Caco-2 (cell line): ENCODE data around the gene MYH13. TPM values are rescaled to one million over a fixed set of nuclear protein-coding genes. Genes with fewer than 3 reads are reported as not detected.

Experiments used
- BruUV-seq: library from RNA; stranded (reverse); fragments of 400-500 nt; replicated peaks from 2 replicates; lab custom pipeline; 2021; lab: Mats Ljungman, UMichigan
- CTCF ChIA-PET: fragments of 300-600 bp; sonication (Branson Sonifier 250); formaldehyde crosslinking; loops from one replicate; lab custom pipeline; 2022; ENCODE audit warnings: antibody characterized with exemption; lab: Charles Lee
- POLR2A ChIA-PET: fragments of 300-600 bp; sonication (Branson Sonifier 250); formaldehyde crosslinking; loops from one replicate; lab custom pipeline; 2022; ENCODE audit warnings: antibody characterized with exemption; lab: Charles Lee
- DNase-seq, 2 experiments: peaks; one replicate each; pipeline versions ENCODE4 v3.0.0 to v3.0.0-alpha.2; 2020 to 2022
- H3K27me3 ChIP-seq: replicated peaks from 2 replicates; pipeline ENCODE4 v1.6.0; 2011; ENCODE audit warnings: low read length; ENCODE audit not compliant: control insufficient read depth, insufficient read depth
- H3K36me3 ChIP-seq: 2 replicates; pipeline ENCODE4 v1.5.1; 2011; ENCODE audit warnings: low read length; ENCODE audit not compliant: control insufficient read depth, insufficient read depth
- H3K4me1 ChIP-seq: fragments of 250-450 bp; sonication (Bioruptor Pico); 2 replicates; pipeline ENCODE4 v1.5.1; 2020; ENCODE audit warnings: mild to moderate bottlenecking
- H3K4me3 ChIP-seq: 2 replicates; pipeline ENCODE4 v1.5.1; 2011; ENCODE audit warnings: low read depth, mild to moderate bottlenecking, control low read depth, low read length
- H3K9me3 ChIP-seq: fragments of 250-450 bp; sonication (Bioruptor Pico); 2 replicates; pipeline ENCODE4 v1.5.1; 2020; ENCODE audit warnings: mild to moderate bottlenecking, moderate library complexity
- H3K27ac Mint-ChIP-seq: one replicate; pipeline ENCODE4 v1.8.0; 2022; ENCODE audit warnings: mixed read lengths; ENCODE audit not compliant: unreplicated experiment
- H3K27me3 Mint-ChIP-seq: one replicate; pipeline ENCODE4 v1.8.0; 2022; ENCODE audit warnings: mixed read lengths; ENCODE audit not compliant: insufficient read depth, unreplicated experiment
- H3K36me3 Mint-ChIP-seq: one replicate; pipeline ENCODE4 v1.8.0; 2022; ENCODE audit warnings: mild to moderate bottlenecking, mixed read lengths; ENCODE audit not compliant: insufficient read depth, unreplicated experiment
- H3K4me1 Mint-ChIP-seq: one replicate; pipeline ENCODE4 v1.8.0; 2022; ENCODE audit warnings: low read depth, mixed read lengths; ENCODE audit not compliant: unreplicated experiment
- H3K4me3 Mint-ChIP-seq: one replicate; pipeline ENCODE4 v1.8.0; 2022; ENCODE audit warnings: mild to moderate bottlenecking, moderate library complexity, mixed read lengths; ENCODE audit not compliant: unreplicated experiment
- H3K9me3 Mint-ChIP-seq: one replicate; pipeline ENCODE4 v1.8.0; 2022; ENCODE audit warnings: mixed read lengths; ENCODE audit not compliant: unreplicated experiment
- intact Hi-C: fragments of 100-400 bp; cut with micrococcal nuclease; formaldehyde crosslinking; loops from one replicate; pipeline ENCODE4 v1.10.0; 2022; ENCODE audit not compliant: unreplicated experiment
- total RNA-seq: library from RNA; stranded (reverse); gene quantifications from 2 replicates; pipeline ENCODE4 v1.2.3, GENCODE V29; 2022
- TF ChIP-seq, protein P1 (sequence below), 2 experiments: fragments of 200-600 bp in 1 of 2; IDR thresholded peaks; 1 replicate in 1 of 2; 2 replicates in 1 of 2; pipeline versions ENCODE4 v1.5.1 to v1.8.0; 2011 to 2022; ENCODE audit warnings: antibody characterized with exemption in 1 of 2, control low read depth in 1 of 2, inconsistent platforms in 1 of 2, low read depth in 1 of 2, low read length in 1 of 2, mild to moderate bottlenecking in 1 of 2, moderate library complexity in 1 of 2; ENCODE audit not compliant: insufficient read depth in 1 of 2, severe bottlenecking in 1 of 2, unreplicated experiment in 1 of 2

MYH13 gene
- total RNA-seq, 1 experiment from 2014 or later, result not detected

DNA sequence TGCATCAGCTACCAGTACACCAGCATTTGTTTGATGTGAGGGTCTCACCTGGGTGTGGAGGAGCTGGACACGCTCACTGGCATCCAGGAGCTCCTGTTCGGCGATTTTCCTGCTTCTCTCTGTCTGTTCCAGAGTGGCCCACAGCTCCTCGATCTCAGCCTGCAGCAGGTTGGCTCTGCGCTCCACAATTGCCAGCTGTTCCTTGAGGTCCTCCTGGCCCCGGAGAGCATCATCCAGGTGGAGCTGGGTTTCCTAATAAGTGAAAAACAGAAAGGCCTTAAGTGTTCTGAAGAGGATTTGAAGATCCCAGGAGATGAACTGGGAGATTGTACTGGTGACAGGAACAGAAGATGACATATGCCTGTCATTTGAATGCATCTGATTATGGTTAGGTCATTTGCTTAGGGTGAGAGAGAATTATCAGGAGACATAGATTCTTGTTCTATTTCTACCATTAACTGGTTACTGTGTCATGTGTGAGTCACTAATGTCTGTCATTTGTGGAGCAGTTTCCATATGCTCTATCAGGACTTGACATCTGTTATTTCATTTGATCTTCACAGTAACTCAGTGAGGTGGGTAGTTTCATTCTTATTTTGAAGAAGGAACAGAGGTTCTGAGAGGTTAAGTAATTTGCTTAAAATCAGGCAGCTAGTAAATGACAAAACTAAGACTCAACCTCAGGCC lies 21.5 kb upstream of the MYH13 start:
- POLR2A ChIA-PET, result no interaction called here
- H3K4me1 Mint-ChIP-seq, result no peaks in the 10 kb centered on the region
- TF ChIP-seq, protein P1, sequence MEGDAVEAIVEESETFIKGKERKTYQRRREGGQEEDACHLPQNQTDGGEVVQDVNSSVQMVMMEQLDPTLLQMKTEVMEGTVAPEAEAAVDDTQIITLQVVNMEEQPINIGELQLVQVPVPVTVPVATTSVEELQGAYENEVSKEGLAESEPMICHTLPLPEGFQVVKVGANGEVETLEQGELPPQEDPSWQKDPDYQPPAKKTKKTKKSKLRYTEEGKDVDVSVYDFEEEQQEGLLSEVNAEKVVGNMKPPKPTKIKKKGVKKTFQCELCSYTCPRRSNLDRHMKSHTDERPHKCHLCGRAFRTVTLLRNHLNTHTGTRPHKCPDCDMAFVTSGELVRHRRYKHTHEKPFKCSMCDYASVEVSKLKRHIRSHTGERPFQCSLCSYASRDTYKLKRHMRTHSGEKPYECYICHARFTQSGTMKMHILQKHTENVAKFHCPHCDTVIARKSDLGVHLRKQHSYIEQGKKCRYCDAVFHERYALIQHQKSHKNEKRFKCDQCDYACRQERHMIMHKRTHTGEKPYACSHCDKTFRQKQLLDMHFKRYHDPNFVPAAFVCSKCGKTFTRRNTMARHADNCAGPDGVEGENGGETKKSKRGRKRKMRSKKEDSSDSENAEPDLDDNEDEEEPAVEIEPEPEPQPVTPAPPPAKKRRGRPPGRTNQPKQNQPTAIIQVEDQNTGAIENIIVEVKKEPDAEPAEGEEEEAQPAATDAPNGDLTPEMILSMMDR (IDR thresholded peaks at IDR 0.05; ENCODE audit: insufficient read depth in 1 of 2, low read depth in 1 of 2, low read length in 1 of 2, severe bottlenecking in 1 of 2, unreplicated experiment in 1 of 2), result no peak

DNA sequence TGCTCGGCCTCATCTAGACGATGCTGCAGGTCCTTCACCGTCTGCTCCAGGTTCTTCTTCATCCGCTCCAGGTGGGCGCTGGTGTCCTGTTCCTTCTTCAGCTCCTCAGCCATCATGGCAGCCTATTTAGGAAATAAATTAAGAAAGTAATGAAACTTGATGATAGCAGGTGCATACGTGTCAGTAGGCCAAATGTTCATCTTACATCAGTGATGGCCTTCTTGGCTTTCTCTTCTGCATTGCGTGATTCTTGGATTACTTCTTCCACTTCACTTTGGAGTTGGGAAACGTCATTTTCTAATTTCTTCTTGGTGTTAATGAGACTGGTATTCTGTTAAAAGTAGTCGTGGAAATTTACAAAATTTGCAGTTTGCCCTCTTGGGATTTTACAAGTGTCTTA lies 20.1 kb upstream of the MYH13 start:
- no peaks in the 10 kb centered on the region for H3K27me3 Mint-ChIP-seq
- H3K4me1 Mint-ChIP-seq, result no peaks in the 10 kb centered on the region
- CTCF ChIA-PET, result no interaction called here
- POLR2A ChIA-PET, result no interaction called here
- no TSS peak for BruUV-seq
- no peaks in the 10 kb centered on the region for H3K27me3 ChIP-seq
- no peaks in the 10 kb centered on the region for H3K4me1 ChIP-seq
- no peaks in the 10 kb centered on the region for H3K9me3 Mint-ChIP-seq
- TF ChIP-seq, protein P1 (IDR thresholded peaks at IDR 0.05; ENCODE audit: insufficient read depth in 1 of 2, low read depth in 1 of 2, low read length in 1 of 2, severe bottlenecking in 1 of 2, unreplicated experiment in 1 of 2), result no peak
- no peak for DNase-seq
- intact Hi-C loops, result no loop called here
- no peak overlapping the region for H3K27ac Mint-ChIP-seq
- no peaks in the 10 kb centered on the region for H3K9me3 ChIP-seq
- H3K4me3 Mint-ChIP-seq, result no peak overlapping the region
- H3K36me3 Mint-ChIP-seq, result no peaks in the 10 kb centered on the region
- H3K4me3 ChIP-seq, result no peak overlapping the region
- H3K36me3 ChIP-seq, result no peaks in the 10 kb centered on the region

More for the DNA sequence above, 21.5 kb upstream of the MYH13 start:
- Histone ChIP-seq H3K9me3 (no peaks in the 10 kb centered on the region), H3K4me1 (no peaks in the 10 kb centered on the region), H3K4me3 (no peak overlapping the region), H3K36me3 (no peaks in the 10 kb centered on the region), H3K27me3 (no peaks in the 10 kb centered on the region)
- no TSS peak for BruUV-seq
- CTCF ChIA-PET, result no interaction called here
- H3K27ac Mint-ChIP-seq, result no peak overlapping the region
- intact Hi-C loops, result no loop called here
- no peak for DNase-seq
- no peak overlapping the region for H3K4me3 Mint-ChIP-seq
- H3K9me3 Mint-ChIP-seq, result no peaks in the 10 kb centered on the region
- no peaks in the 10 kb centered on the region for H3K36me3 Mint-ChIP-seq
- no peaks in the 10 kb centered on the region for H3K27me3 Mint-ChIP-seq

DNA sequence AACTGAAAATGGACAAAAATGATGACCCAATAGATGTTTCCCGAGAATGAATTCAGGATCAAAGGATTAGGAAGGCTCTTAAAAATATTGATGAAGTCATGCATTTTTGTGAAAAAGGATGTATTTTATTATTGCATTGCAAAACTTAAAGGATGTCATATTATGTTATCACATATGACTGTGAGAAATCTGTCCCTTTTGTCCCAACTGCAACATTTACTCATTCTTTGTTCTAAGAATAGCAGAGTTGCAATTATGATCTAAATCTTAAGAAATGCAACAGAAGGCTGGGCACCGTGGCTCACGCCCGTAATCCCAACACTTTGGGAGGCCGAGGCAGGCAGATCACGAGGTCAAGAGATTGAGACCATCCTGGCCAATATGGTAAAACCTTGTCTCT lies 13.1 kb upstream of the MYH13 start:
- BruUV-seq, result no TSS peak
- Mint-ChIP-seq H3K4me3 (no peak overlapping the region), H3K27ac (no peak overlapping the region), H3K27me3 (no peaks in the 10 kb centered on the region), H3K9me3 (no peaks in the 10 kb centered on the region), H3K4me1 (no peaks in the 10 kb centered on the region), H3K36me3 (no peaks in the 10 kb centered on the region)
- no peaks in the 10 kb centered on the region for H3K9me3 ChIP-seq
- H3K4me3 ChIP-seq, result no peak overlapping the region
- POLR2A ChIA-PET, result no interaction called here
- CTCF ChIA-PET, result no interaction called here
- H3K4me1 ChIP-seq, result no peaks in the 10 kb centered on the region
- intact Hi-C loops, result no loop called here
- TF ChIP-seq, protein P1 (IDR thresholded peaks at IDR 0.05; ENCODE audit: insufficient read depth in 1 of 2, low read depth in 1 of 2, low read length in 1 of 2, severe bottlenecking in 1 of 2, unreplicated experiment in 1 of 2), result no peak
- no peaks in the 10 kb centered on the region for H3K36me3 ChIP-seq
- no peak for DNase-seq
- H3K27me3 ChIP-seq, result no peaks in the 10 kb centered on the region
